GM10248 (cell line): ENCODE results near the gene C17orf67.

Experiments
- CTCF ChIA-PET: fragments of 300-600 bp; sonication (Branson Sonifier 250); formaldehyde crosslinking; extraction: SDS; loops from one replicate; lab custom pipeline; 2021; ENCODE audit warnings: antibody characterized with exemption; lab: Yijun Ruan, JAX
- POLR2A ChIA-PET: fragments of 350-650 bp; sonication (Branson Sonifier 250); formaldehyde crosslinking; extraction: SDS; loops from one replicate; lab custom pipeline; 2020; ENCODE audit warnings: antibody characterized with exemption; lab: Yijun Ruan, JAX
- DNase-seq: peaks from one replicate; pipeline ENCODE4 v3.0.0; 2012; ENCODE audit errors: extremely low spot score
- TF ChIP-seq, protein P1 (sequence below): IDR thresholded peaks from 2 replicates; pipeline ENCODE4 v1.5.1; 2012; ENCODE audit warnings: mild to moderate bottlenecking, low read depth; ENCODE audit errors: extremely low read depth, missing control alignments, control extremely low read depth

The C17orf67 gene

DNA sequence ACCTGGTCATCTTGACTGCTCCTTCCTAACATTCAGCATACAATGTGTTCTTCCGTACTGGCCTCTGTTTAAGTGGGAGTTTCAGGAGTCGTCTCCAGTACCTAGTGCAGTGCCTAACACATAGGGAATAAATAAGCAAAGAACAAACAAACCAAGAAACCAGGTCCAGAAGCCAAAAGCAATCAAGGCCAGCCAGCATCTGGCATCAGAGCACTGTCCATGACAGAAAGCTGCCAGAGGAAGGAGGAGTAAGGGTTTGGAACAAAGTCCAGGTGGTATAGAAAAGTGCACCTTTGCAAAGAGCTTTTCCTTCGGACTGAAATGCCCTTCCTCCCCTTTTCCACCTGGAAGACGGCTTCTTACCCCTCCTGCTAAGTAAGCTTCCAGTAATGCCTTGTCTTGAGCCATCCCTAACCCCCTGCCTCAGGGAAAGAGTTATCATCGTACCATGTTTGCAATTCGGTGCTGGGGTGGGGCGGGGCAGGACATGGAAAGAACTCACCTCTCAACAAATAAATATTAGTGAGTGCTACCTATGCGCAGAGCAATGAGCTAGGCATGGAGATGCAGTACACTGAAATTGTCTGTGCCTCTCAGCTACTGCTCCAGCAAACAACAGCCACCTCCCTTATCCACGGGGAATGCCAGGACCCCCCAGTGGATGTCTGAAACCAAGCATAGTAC lies 47.6 kb downstream of the C17orf67 start:
- TF ChIP-seq, protein P1, sequence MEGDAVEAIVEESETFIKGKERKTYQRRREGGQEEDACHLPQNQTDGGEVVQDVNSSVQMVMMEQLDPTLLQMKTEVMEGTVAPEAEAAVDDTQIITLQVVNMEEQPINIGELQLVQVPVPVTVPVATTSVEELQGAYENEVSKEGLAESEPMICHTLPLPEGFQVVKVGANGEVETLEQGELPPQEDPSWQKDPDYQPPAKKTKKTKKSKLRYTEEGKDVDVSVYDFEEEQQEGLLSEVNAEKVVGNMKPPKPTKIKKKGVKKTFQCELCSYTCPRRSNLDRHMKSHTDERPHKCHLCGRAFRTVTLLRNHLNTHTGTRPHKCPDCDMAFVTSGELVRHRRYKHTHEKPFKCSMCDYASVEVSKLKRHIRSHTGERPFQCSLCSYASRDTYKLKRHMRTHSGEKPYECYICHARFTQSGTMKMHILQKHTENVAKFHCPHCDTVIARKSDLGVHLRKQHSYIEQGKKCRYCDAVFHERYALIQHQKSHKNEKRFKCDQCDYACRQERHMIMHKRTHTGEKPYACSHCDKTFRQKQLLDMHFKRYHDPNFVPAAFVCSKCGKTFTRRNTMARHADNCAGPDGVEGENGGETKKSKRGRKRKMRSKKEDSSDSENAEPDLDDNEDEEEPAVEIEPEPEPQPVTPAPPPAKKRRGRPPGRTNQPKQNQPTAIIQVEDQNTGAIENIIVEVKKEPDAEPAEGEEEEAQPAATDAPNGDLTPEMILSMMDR: no peak
- ChIA-PET CTCF (interaction anchor here (2.0 to 2.4 kb wide), 2 partner anchors 13 to 70 kb away, joined by 8 to 10 read pairs; no protein-coding TSS in a partner anchor), POLR2A (no interaction called here)
- DNase-seq: no peak

- CTCF ChIA-PET: interaction anchor here (1.0 to 2.0 kb wide), 3 partner anchors 13 to 32 kb away, joined by 3 to 10 read pairs (median 3); no protein-coding TSS in a partner anchor
- POLR2A ChIA-PET: no interaction called here
- DNase-seq: no peak
- TF ChIP-seq, protein P1: no peak
Measured at GRCh38 chr17:56785405-56785804, 48.3 kb downstream of the C17orf67 start.

- TF ChIP-seq, protein P1: no peak
- ChIA-PET CTCF (interaction anchor here (0.9 to 3.9 kb wide), 9 partner anchors 12 to 302 kb away, joined by 3 to 28 read pairs (median 3); partner anchors contain the start of genes DGKE and NOG), POLR2A (no interaction called here)
- no peak for DNase-seq
Measured at GRCh38 chr17:56782338-56782737, 51.4 kb downstream of the C17orf67 start.

DNA sequence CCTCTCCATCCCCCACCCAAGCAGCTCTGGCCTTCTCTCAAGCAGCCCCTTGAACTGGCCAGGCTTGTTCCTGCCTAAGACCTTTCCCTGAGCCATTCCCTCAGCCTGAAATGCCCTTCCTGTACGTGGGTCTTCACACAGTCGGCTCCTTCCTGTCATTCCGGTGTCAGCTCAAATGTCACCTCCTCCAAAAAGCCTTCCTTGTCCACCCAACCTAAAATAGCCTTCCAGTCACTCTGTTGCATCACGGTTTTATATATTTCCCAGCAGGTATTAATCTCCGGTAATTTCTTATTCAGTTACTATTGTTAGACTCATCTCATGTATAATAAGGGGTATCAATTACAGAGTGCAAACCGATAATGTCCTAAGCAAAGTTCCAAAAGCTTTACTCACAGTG lies 51.8 kb downstream of the C17orf67 start:
- no peak for DNase-seq
- TF ChIP-seq, protein P1: no peak
- POLR2A ChIA-PET: no interaction called here
- CTCF ChIA-PET: interaction anchor here (0.9 to 3.9 kb wide), 9 partner anchors 9 to 301 kb away, joined by 3 to 28 read pairs (median 3); partner anchors contain the start of genes DGKE and NOG

- DNase-seq: peak; percentile 88
- POLR2A ChIA-PET: no interaction called here
- CTCF ChIA-PET: interaction anchor here (0.6 to 3.9 kb wide), 30 partner anchors 8 to 290 kb away, joined by 3 to 28 read pairs (median 5); partner anchors contain the start of genes C17orf67, DGKE and NOG
- TF ChIP-seq, protein P1: peak; percentile 97
Measured at GRCh38 chr17:56779898-56780777, 53.6 kb downstream of the C17orf67 start.

DNA sequence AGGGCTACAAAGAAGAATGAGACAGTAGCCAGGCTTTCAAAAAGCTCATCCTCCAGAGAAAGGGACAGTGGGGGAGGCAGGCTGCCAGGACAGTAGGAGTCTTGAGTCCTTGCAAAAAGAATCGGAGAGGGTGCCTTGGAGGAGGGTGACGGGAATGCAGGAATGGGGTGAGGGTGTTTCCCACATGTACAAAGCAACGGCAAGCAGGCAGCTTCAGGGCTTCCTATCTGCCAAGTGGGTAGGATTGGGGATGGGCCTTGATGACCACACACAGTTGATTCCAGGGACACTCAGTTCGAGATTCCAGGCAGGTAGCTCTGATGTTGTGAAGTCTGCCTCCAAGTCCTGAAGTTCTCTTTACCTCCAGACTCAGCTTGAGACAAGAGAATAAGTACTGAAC lies 54.4 kb downstream of the C17orf67 start:
- CTCF ChIA-PET: interaction anchor here (0.8 to 3.9 kb wide), 18 partner anchors 10 to 289 kb away, joined by 3 to 28 read pairs (median 6); partner anchors contain the start of genes C17orf67, DGKE and NOG
- DNase-seq: no peak
- POLR2A ChIA-PET: no interaction called here
- TF ChIP-seq, protein P1: no peak
